SH-SY5Y (cell line): ENCODE results near the gene TEX101.

ENCODE experiments used
- GATA2 ChIP-seq: IDR thresholded peaks from 2 replicates; pipeline ENCODE4 v1.6.1; 2011; ENCODE audit warnings: mild to moderate bottlenecking, low read depth, low read length
- GATA3 ChIP-seq: IDR thresholded peaks from 2 replicates; pipeline ENCODE4 v1.6.1; 2011; ENCODE audit warnings: low read depth, mild to moderate bottlenecking, low read length, moderate library complexity

GRCh38 chr19:43371909-43372308 is 42.8 kb upstream of the TEX101 start:
- TF ChIP-seq GATA2, result no peak
- no peak for TF ChIP-seq GATA3
